Ishikawa (cell line): ENCODE results near the gene RYR1.

Experiments used
- CREB1 ChIP-seq: IDR thresholded peaks from 2 replicates; pipeline ENCODE4 v1.6.1; 2012; ENCODE audit warnings: low read depth
- RAD21 ChIP-seq: IDR thresholded peaks from 2 replicates; pipeline ENCODE4 v1.6.1; 2012; ENCODE audit warnings: low read depth
- REST ChIP-seq: IDR thresholded peaks from 2 replicates; pipeline ENCODE4 v1.6.1; 2012; ENCODE audit warnings: low read depth, mild to moderate bottlenecking
- ZBTB7A ChIP-seq: IDR thresholded peaks from 2 replicates; pipeline ENCODE4 v1.6.1; 2012; ENCODE audit warnings: low read depth

DNA sequence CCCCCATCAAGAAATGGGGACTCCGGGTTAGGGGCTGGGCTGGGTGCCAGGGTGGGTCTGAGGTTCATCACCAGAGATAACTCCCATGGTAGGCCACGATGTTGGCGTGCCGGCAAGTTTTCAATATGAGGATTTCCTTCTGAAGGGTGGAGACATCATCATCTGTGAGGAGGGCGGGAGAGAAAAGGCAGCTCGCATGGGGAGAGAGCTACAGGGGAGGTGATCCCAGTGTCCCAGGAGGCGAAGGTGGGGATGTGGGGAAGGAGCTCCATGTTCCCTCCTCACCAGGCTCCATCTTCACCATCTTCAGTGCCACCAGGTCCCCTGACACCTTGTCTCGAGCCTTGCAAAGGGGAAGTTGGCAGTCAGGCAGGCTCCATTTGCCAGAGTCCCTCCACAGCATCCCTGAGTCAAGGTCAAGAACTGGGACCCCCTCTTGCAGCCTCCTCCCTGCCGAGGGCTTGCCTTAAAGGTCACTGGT lies 183.8 kb downstream of the RYR1 start:
- TF ChIP-seq ZBTB7A (no peak), REST (no peak), CREB1 (no peak), RAD21 (no peak)
